HG02973 (cell line): Measurements from ENCODE around the gene MAJIN.

Experiments used
- ATAC-seq: cut with Tn5 transposase; IDR thresholded peaks from one replicate; pipeline ENCODE4 v1.9.1; 2021; ENCODE audit warnings: moderate library complexity; ENCODE audit not compliant: unreplicated experiment

The MAJIN gene

DNA sequence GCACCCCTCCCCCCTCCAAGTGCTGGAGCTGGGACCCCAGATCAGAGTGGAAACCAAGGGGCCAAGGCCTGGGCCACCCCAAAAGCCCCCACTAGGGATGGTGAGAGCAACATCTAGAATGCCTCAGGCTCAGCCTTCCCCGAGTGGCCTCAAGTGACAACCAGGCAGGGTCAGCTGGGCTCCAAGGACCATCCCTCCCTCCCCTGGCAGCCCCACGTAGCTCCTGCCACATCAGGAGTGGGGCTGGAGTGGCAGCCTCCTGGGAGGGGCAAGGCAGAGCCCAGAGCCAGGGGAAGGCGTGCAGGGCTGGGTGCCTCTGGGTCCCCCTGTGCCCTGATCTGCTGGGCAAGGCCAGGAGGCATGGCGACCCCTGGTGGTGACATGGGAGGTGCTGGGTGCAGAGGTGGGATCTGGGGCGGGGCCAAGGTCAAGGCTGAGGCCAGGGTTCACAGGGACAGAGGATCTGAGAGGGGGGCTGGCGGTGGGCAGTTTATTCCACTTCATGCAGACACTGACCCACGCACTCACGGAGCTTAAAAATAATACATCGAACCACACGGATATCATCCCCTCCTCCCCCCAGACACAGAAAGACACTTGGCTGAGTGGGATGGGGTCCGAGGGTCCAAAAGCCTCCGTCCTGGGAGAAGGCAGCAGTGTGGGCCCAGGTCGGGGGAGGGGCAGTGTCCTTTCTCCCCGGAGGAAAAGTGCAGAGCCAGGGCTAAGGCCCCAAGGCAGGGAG lies 77.7 kb downstream of the MAJIN start:
- no peak for ATAC-seq

- no peak for ATAC-seq
These were observed 78.5 kb downstream of the MAJIN start for GRCh38 chr11:64893194-64894069.

DNA sequence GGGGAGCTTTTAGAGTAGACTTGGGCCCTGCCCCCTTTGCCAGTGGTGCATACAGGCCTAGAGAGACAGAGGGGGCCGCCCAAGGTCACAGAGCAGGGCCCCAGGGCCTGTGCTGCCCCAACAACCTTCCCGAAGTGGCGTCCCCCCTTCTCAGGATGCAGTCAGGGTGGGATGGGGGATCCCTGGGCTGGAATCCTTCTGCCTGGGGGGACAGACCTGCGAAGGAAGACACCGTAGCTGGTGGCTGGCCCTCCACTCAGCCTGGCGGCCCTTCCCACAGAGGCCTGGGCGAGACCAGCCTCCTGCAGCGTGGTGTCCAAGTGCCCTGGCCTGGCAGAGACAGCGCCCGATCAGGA lies 79.1 kb downstream of the MAJIN start:
- ATAC-seq, result no peak

DNA sequence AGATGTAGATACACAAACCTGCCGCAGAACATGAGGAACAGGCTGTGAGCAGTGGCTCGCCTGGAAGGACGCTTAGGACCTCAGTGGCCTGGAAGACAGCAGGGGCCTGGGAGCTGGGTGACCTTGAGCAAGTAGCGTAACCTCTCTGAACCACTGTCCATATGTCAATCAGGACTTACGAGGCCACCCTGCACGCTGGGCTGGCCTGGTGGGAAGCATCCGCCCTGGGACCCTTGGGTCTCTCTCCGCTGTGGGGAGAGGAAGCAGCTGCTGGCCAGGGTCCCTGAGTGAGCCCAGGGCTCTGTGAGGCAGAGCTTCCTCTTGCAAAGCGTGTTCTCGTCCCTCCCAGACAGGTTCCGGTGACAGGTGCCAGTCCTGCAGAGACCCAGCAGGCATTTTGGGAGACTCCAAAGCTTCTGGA lies 79.5 kb downstream of the MAJIN start:
- no peak for ATAC-seq

- ATAC-seq, result no peak
These were observed 80.0 kb downstream of the MAJIN start for GRCh38 chr11:64891880-64892279.

DNA sequence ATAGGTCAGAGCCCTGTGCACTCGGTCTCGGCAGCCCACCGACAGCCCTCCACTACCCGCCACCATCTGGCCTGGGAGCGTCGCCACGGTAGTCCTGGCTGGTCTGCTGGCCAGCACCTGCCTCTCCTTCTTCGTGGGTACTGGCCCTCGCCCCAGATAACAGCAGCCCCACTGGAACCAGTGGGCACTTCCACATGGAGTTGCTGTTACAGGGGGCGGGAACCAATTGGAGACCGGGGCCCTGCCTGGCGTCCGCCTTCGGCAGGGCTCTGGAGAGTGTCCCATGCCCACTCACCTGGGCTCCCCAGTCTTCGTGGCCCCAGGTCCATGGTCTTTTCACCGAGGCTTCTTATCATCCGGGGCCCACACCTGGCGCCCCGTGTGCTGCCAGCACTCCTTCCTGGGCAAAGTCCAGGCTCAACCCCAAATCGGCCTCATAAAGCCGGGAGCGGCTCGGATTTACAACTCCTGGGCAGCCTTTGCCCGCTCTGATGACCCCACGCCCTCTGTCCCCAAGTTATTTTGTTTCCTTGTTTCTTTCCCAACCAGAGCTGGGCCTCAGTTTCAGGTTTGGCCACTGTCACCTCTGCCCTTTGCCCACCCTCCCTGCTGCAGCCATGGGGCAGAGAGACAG lies 80.6 kb downstream of the MAJIN start:
- no peak for ATAC-seq

- ATAC-seq, result no peak
These were observed 81.4 kb downstream of the MAJIN start for GRCh38 chr11:64890522-64890939.

DNA sequence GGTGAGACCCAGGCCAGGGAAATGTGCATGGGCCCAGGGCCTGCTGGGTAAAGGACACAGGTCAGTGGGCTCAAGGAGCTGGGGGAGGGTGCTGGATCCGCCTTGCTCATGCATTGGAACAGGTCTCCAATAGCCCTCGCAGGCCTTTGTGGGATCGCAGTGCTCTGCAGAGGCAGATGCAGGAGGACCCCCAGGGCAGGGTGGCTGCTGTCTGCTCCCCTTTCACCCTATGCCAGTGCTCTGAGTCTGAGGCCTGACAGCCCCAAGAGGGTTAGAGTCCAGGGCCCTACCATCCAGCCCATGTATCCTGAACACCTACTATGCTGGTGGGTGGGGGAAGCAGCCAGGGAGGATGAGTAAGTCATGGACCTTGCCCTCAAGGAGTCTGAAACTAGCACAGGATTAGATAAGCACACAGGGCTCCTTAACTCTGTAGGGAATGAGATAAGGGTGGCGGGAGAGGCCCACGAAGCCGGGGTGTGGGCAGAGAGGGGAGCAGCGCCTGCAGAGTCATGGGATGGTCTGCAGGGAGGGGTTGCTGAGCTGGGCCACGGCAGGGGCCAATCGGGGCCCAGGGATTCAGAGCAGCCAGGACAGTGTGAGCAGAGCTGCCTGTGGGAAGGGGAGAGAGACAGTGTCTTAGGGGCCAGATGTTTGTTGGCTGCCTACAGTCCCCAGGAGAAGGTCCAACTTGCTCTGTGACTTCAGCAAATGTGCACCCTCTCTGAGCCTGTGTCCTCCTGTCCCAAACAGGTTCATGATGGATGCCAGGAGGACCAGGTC lies 83.0 kb downstream of the MAJIN start:
- ATAC-seq, result no peak

DNA sequence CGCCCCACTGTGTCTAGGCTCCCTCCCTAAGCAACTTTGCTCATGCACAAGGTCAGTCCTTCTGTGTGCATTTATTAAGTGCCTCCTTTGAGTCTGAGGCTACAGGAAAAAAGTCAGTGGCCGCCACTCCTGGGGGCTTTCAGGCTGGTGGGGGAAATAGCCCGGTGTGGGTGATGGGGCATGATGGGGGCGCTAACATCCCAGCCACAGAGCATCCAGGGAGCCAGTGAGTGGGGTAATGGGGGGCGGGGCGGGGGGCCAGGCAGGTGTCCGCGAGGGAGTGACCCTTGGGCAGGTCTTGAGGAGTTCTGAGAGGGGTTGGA lies 83.5 kb downstream of the MAJIN start:
- ATAC-seq, result no peak
